Vagina (tissue), 2 donors: Measurements from ENCODE around the gene GPC5.

Experiments used
- CTCF ChIP-seq, 3 experiments: fragments of 450-650 bp in 2 of 3; fragments of 200-600 bp in 1 of 3; sonication (generic) in 1 of 3; IDR thresholded peaks; one replicate each; pipeline ENCODE4 v1.5.1; 2017 to 2019; ENCODE audit warnings: antibody characterized with exemption in 3 of 3, mild to moderate bottlenecking in 2 of 3, moderate library complexity in 2 of 3
- POLR2A ChIP-seq, 2 donors: fragments of 450-650 bp; IDR thresholded peaks; one replicate each; pipeline ENCODE4 v1.6.1; 2017; ENCODE audit warnings: antibody characterized with exemption in 2 of 2, mild to moderate bottlenecking in 2 of 2, moderate library complexity in 2 of 2
- POLR2AphosphoS5 ChIP-seq, 2 donors: sonication (generic); formaldehyde crosslinking; IDR thresholded peaks; one replicate each; pipeline ENCODE4 v1.9.0; 2017; ENCODE audit warnings: antibody characterized with exemption in 2 of 2, mild to moderate bottlenecking in 2 of 2, low read depth in 1 of 2; ENCODE audit not compliant: insufficient read depth in 1 of 2

- TF ChIP-seq CTCF (IDR thresholded peaks at IDR 0.05) (no peak), POLR2AphosphoS5 (IDR thresholded peaks at IDR 0.05; ENCODE audit: insufficient read depth in 1 of 2, low read depth in 1 of 2) (no peak), POLR2A (IDR thresholded peaks at IDR 0.05) (no peak)
These were observed 1466.3 kb downstream of the GPC5 start for GRCh38 chr13:92864584-92865284.
